Erythroblast (primary cell): Measurements from ENCODE around the gene ABR.

Experiments
- GATA1 ChIP-seq: IDR thresholded peaks from 2 replicates; pipeline ENCODE4 v1.6.1; 2011; ENCODE audit warnings: low read depth, mild to moderate bottlenecking, control low read depth, low read length, moderate library complexity
- POLR2A ChIP-seq: IDR thresholded peaks from 2 replicates; pipeline ENCODE4 v1.6.1; 2011; ENCODE audit warnings: mild to moderate bottlenecking, low read length

DNA sequence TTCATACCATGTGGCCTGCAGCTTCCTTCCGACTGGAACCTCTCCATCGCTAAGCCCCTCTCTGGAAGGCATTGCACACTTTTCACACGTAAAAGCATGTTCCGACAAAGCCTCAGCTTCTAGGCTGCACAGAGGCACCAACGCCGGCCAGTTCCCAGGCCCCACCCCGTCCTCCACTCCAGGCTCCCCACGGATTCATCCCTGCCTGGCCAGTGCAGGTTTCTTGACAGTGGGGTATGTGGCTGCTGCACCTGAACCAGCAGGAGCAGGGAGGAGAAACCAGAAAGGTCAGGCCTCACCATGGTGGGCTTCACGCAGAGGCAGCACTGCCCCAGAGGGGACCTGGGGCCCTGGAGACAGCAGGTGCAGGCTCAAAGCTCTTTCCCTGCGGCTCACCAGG, 168.6 kb downstream of the ABR start:
- TF ChIP-seq POLR2A (no peak), GATA1 (no peak)
